HepG2 (cell line): ENCODE measurements around the gene ZIK1. TPM values are rescaled to one million over a fixed set of nuclear protein-coding genes. Genes with fewer than 3 reads are reported as not detected.

Source experiments
- ARHGAP35 ChIP-seq: sonication (generic); formaldehyde crosslinking; IDR thresholded peaks from 2 replicates; pipeline ENCODE4 v1.9.0; 2022; ENCODE audit warnings: mild to moderate bottlenecking, inconsistent platforms, moderate library complexity, missing genetic modification reagents, borderline replicate concordance
- ARNTL ChIP-seq: sonication (generic); formaldehyde crosslinking; IDR thresholded peaks from 2 replicates; pipeline ENCODE4 v1.4.0; 2020; ENCODE audit warnings: mild to moderate bottlenecking, missing genetic modification reagents
- CENPT ChIP-seq: sonication (generic); formaldehyde crosslinking; IDR thresholded peaks from 2 replicates; pipeline ENCODE4 v1.8.0; 2022; ENCODE audit warnings: low read depth, mild to moderate bottlenecking, moderate library complexity, missing genetic modification reagents
- CHD2 ChIP-seq: IDR thresholded peaks from 2 replicates; pipeline ENCODE4 v1.6.1; 2011; ENCODE audit warnings: low read depth, low read length, improper control_type of control experiment
- NCOA2 ChIP-seq: sonication (generic); formaldehyde crosslinking; IDR thresholded peaks from 2 replicates; pipeline ENCODE4 v1.8.0; 2022; ENCODE audit warnings: inconsistent platforms
- NFRKB ChIP-seq: fragments of 450-650 bp; IDR thresholded peaks from 2 replicates; pipeline ENCODE4 v1.6.1; 2017
- PITX1 ChIP-seq: sonication (generic); formaldehyde crosslinking; IDR thresholded peaks from 2 replicates; pipeline ENCODE4 v1.5.1; 2020; ENCODE audit warnings: mild to moderate bottlenecking, missing genetic modification reagents
- SRSF4 ChIP-seq: fragments of 200-400 bp; formaldehyde crosslinking; IDR thresholded peaks from one replicate; pipeline ENCODE4 v1.6.1; 2018; ENCODE audit warnings: mild to moderate bottlenecking, low read depth, low read length, moderate library complexity; ENCODE audit not compliant: poor library complexity, severe bottlenecking
- SSRP1 ChIP-seq: IDR thresholded peaks from 2 replicates; pipeline ENCODE4 v1.6.1; 2016; ENCODE audit warnings: control low read depth
- YY1 ChIP-seq: IDR thresholded peaks from 2 replicates; pipeline ENCODE4 v1.6.1; 2011; ENCODE audit warnings: low read length, low read depth, moderate library complexity, mild to moderate bottlenecking; ENCODE audit not compliant: insufficient read depth, insufficient replicate concordance
- ZFYVE20 ChIP-seq: sonication (generic); formaldehyde crosslinking; IDR thresholded peaks from 2 replicates; pipeline ENCODE4 v1.8.0; 2023; ENCODE audit warnings: low read depth, mild to moderate bottlenecking, moderate library complexity, missing genetic modification reagents, borderline replicate concordance
- ZNF136 ChIP-seq: sonication (generic); formaldehyde crosslinking; IDR thresholded peaks from 2 replicates; pipeline ENCODE4 v1.8.1; 2022; ENCODE audit warnings: low read depth, mild to moderate bottlenecking, moderate library complexity, missing genetic modification reagents
- ZNF34 ChIP-seq: sonication (generic); formaldehyde crosslinking; IDR thresholded peaks from 2 replicates; pipeline ENCODE4 v1.4.0; 2020; ENCODE audit warnings: mild to moderate bottlenecking, missing genetic modification reagents, borderline replicate concordance
- ZNF510 ChIP-seq: sonication (generic); formaldehyde crosslinking; IDR thresholded peaks from 2 replicates; pipeline ENCODE4 v1.4.0; 2020; ENCODE audit warnings: low read depth, mild to moderate bottlenecking, missing genetic modification reagents
- ZNF547 ChIP-seq: sonication (generic); formaldehyde crosslinking; IDR thresholded peaks from 2 replicates; pipeline ENCODE4 v1.5.1; 2020; ENCODE audit warnings: mild to moderate bottlenecking, missing genetic modification reagents
- ZNF615 ChIP-seq: sonication (generic); formaldehyde crosslinking; IDR thresholded peaks from 2 replicates; pipeline ENCODE4 v1.5.0; 2020; ENCODE audit warnings: mild to moderate bottlenecking, missing genetic modification reagents, borderline replicate concordance
- ZNF678 ChIP-seq: sonication (generic); formaldehyde crosslinking; IDR thresholded peaks from 2 replicates; pipeline ENCODE4 v1.4.0; 2020; ENCODE audit warnings: mild to moderate bottlenecking, missing genetic modification reagents
- ZNF709 ChIP-seq: sonication (generic); formaldehyde crosslinking; IDR thresholded peaks from 2 replicates; pipeline ENCODE4 v1.5.0; 2020; ENCODE audit warnings: mild to moderate bottlenecking, missing genetic modification reagents
- ZNF713 ChIP-seq: sonication (generic); formaldehyde crosslinking; IDR thresholded peaks from 2 replicates; pipeline ENCODE4 v1.4.0; 2020; ENCODE audit warnings: mild to moderate bottlenecking, missing genetic modification reagents
- polyA plus RNA-seq, 8 experiments: library from polyadenylated mRNA; depleted of rRNA in 3 of 8; stranded (reverse) in 7 of 8; unstranded in 1 of 8; fragments of >200 nt; fragmentation: Illumina TruSeq in 4 of 8; extraction: Trizol in 4 of 8; gene quantifications; 2 replicates each; pipeline versions ENCODE4 v1.2.1 to v1.2.3, GENCODE V29; 2011 to 2016; ENCODE audit warnings: low read depth in 4 of 8, missing spikeins in 1 of 8, mixed read lengths in 1 of 8; ENCODE audit not compliant: insufficient read depth in 1 of 8
- total RNA-seq, 5 experiments: library from RNA; depleted of rRNA; stranded (reverse); fragments of >200 nt; fragmentation: Illumina TruSeq; extraction: Trizol; gene quantifications; 2 replicates each; pipeline ENCODE4 v1.2.3, GENCODE V29; 2016; ENCODE audit warnings: low read depth in 1 of 5
- TF ChIP-seq, protein P1 (sequence below): sonication (generic); formaldehyde crosslinking; IDR thresholded peaks from one replicate; pipeline ENCODE4 v1.5.1; 2020; ENCODE audit warnings: mild to moderate bottlenecking, missing genetic modification reagents; ENCODE audit errors: not compliant biosample characterization
- TF ChIP-seq, protein P2 (sequence below): sonication (generic); formaldehyde crosslinking; conservative IDR thresholded peaks from 2 replicates; pipeline ENCODE4 v1.8.0; 2022; ENCODE audit warnings: low read depth, missing genetic modification reagents

Gene ZIK1
- total and polyA plus RNA-seq, 2 of the 13 experiments (the other 11 are each of a cell fraction or from before 2014, with no cell fraction given), result 2.1 to 7.2 TPM

DNA sequence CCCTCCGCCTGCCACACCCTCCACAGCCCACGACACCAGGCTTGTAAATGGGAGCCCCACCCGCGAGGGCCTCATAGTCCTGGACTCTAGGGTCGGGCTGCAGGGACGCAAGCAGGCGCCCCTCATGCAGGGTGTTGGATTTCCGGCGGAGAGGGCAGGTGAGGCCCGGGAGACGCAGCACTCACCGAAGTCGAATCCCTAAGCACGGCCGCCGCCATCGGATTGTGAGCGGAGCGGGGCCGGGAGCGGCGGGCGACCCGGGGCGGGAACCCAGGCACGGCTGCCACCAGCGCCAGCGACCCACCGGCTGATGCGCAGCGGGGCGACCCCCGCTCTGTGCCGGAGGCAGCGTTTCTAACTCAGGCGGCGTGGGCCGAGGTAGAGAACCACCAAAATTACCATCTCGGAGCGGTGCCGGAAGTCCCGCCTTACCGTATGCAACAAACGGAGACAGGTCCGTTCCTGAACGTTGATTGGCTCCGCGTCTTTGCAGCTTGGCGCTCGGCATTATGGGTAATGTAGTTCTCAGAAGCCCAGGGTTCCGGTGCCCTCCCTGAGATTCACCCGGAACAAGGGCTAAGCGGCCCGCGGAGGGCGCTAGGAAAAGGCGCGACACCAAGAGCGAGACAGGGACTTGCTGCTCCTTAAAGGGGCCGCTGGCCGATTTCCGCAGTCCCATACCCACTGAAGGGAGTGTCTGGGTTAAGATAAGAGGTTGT lies 5.3 kb upstream of the ZIK1 start, which contains the start of gene ZNF416 (continued):
- TF ChIP-seq, protein P1, sequence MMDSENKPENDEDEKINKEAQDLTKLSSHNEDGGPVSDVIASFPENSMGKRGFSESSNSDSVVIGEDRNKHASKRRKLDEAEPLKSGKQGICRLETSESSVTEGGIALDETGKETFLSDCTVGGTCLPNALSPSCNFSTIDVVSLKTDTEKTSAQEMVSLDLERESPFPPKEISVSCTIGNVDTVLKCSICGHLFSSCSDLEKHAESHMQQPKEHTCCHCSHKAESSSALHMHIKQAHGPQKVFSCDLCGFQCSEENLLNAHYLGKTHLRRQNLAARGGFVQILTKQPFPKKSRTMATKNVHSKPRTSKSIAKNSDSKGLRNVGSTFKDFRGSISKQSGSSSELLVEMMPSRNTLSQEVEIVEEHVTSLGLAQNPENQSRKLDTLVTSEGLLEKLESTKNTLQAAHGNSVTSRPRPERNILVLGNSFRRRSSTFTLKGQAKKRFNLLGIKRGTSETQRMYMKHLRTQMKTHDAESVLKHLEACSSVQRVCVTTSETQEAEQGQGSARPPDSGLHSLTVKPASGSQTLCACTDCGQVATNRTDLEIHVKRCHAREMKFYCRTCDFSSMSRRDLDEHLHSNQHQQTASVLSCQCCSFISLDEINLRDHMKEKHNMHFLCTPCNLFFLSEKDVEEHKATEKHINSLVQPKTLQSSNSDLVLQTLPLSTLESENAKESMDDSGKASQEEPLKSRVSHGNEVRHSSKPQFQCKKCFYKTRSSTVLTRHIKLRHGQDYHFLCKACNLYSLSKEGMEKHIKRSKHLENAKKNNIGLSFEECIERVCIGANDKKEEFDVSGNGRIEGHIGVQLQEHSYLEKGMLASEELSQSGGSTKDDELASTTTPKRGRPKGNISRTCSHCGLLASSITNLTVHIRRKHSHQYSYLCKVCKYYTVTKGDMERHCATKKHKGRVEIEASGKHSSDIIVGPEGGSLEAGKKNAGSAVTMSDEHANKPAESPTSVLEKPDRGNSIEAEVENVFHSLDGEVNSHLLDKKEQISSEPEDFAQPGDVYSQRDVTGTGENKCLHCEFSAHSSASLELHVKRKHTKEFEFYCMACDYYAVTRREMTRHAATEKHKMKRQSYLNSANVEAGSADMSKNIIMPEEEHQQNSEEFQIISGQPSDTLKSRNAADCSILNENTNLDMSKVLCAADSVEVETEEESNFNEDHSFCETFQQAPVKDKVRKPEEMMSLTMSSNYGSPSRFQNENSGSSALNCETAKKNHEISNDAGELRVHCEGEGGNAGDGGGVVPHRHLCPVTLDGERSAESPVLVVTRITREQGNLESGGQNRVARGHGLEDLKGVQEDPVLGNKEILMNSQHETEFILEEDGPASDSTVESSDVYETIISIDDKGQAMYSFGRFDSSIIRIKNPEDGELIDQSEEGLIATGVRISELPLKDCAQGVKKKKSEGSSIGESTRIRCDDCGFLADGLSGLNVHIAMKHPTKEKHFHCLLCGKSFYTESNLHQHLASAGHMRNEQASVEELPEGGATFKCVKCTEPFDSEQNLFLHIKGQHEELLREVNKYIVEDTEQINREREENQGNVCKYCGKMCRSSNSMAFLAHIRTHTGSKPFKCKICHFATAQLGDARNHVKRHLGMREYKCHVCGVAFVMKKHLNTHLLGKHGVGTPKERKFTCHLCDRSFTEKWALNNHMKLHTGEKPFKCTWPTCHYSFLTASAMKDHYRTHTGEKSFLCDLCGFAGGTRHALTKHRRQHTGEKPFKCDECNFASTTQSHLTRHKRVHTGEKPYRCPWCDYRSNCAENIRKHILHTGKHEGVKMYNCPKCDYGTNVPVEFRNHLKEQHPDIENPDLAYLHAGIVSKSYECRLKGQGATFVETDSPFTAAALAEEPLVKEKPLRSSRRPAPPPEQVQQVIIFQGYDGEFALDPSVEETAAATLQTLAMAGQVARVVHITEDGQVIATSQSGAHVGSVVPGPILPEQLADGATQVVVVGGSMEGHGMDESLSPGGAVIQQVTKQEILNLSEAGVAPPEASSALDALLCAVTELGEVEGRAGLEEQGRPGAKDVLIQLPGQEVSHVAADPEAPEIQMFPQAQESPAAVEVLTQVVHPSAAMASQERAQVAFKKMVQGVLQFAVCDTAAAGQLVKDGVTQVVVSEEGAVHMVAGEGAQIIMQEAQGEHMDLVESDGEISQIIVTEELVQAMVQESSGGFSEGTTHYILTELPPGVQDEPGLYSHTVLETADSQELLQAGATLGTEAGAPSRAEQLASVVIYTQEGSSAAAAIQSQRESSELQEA, result no peak
- TF ChIP-seq ZNF510, result no peak
- TF ChIP-seq ZNF547 (CRISPR knock-in tag), result peak; percentile 63
- no peak for TF ChIP-seq ARHGAP35 (CRISPR knock-in tag)
- TF ChIP-seq ARNTL (CRISPR knock-in tag), result peak; percentile 38; the same call in 1 of the 2 replicates
- TF ChIP-seq PITX1 (CRISPR knock-in tag), result no peak
- TF ChIP-seq, protein P2, sequence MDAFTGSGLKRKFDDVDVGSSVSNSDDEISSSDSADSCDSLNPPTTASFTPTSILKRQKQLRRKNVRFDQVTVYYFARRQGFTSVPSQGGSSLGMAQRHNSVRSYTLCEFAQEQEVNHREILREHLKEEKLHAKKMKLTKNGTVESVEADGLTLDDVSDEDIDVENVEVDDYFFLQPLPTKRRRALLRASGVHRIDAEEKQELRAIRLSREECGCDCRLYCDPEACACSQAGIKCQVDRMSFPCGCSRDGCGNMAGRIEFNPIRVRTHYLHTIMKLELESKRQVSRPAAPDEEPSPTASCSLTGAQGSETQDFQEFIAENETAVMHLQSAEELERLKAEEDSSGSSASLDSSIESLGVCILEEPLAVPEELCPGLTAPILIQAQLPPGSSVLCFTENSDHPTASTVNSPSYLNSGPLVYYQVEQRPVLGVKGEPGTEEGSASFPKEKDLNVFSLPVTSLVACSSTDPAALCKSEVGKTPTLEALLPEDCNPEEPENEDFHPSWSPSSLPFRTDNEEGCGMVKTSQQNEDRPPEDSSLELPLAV (CRISPR knock-in tag), result no peak
- TF ChIP-seq ZNF615, result 0 out of 2 replicates have a peak, but pooled peaks have one; percentile 42
- 0 out of 2 replicates have a peak, but pooled peaks have one; percentile 51 for TF ChIP-seq SSRP1 (CRISPR knock-in tag)
- TF ChIP-seq NFRKB, result no peak
- no peak for TF ChIP-seq CENPT (CRISPR knock-in tag)
- peak; percentile 58 for TF ChIP-seq YY1
- no peak for TF ChIP-seq ZNF34 (CRISPR knock-in tag)
- no peak for TF ChIP-seq ZNF713 (CRISPR knock-in tag)
- TF ChIP-seq ZNF678 (CRISPR knock-in tag), result 0 out of 2 replicates have a peak, but pooled peaks have one; percentile 66
- no peak for TF ChIP-seq ZNF136
- no peak for TF ChIP-seq ZFYVE20
- no peak for TF ChIP-seq ZNF709
- TF ChIP-seq CHD2, result peak; percentile 89
- TF ChIP-seq NCOA2 (CRISPR knock-in tag), result peak; percentile 37; the same call in 1 of the 2 replicates
- no peak for TF ChIP-seq SRSF4
